OCI-LY1 (cell line): ENCODE data around the gene WDFY2.

Experiments
- H2AFZ ChIP-seq: fragments of 200-600 bp; sonication (generic), shearing (Covaris generic); 2 replicates; pipeline ENCODE4 v1.6.0; 2014; ENCODE audit warnings: antibody characterized with exemption, mild to moderate bottlenecking, low read length
- H3F3A ChIP-seq: fragments of 200-600 bp; sonication (generic), shearing (Covaris generic); 2 replicates; pipeline ENCODE4 v1.6.0; 2014; ENCODE audit warnings: mild to moderate bottlenecking, antibody characterized with exemption, low read length, moderate library complexity; ENCODE audit not compliant: insufficient read depth
- H3K27ac ChIP-seq: fragments of 200-600 bp; sonication (generic); 2 replicates; pipeline ENCODE4 v1.5.1; 2014; ENCODE audit warnings: low read length, mixed run types, mild to moderate bottlenecking, low read depth; ENCODE audit not compliant: poor library complexity, severe bottlenecking
- H3K27me3 ChIP-seq: fragments of 200-600 bp; sonication (generic); 2 replicates; pipeline ENCODE4 v1.6.0; 2014; ENCODE audit warnings: antibody characterized with exemption, mild to moderate bottlenecking, low read length, moderate library complexity; ENCODE audit not compliant: insufficient read depth
- H3K36me3 ChIP-seq: fragments of 200-600 bp; sonication (generic); 2 replicates; pipeline ENCODE4 v1.6.1; 2014; ENCODE audit warnings: mild to moderate bottlenecking, antibody characterized with exemption, low read length, moderate library complexity, mixed read lengths; ENCODE audit not compliant: insufficient read depth
- H3K4me1 ChIP-seq: fragments of 200-600 bp; sonication (generic); 2 replicates; pipeline ENCODE4 v1.5.1; 2014; ENCODE audit warnings: mild to moderate bottlenecking, low read length, moderate library complexity; ENCODE audit not compliant: insufficient read depth, severe bottlenecking
- H3K4me2 ChIP-seq: fragments of 200-600 bp; sonication (generic), shearing (Covaris generic); 2 replicates; pipeline ENCODE4 v1.6.1; 2014; ENCODE audit warnings: low read length
- H3K4me3 ChIP-seq: fragments of 200-600 bp; sonication (generic); 2 replicates; pipeline ENCODE4 v1.5.1; 2014; ENCODE audit warnings: low read length, low read depth, mild to moderate bottlenecking, mixed read lengths; ENCODE audit not compliant: poor library complexity, severe bottlenecking
- H3K79me2 ChIP-seq: fragments of 200-600 bp; shearing (Covaris generic); 2 replicates; pipeline ENCODE4 v1.6.1; 2016; ENCODE audit warnings: mixed run types, low read length, mixed read lengths; ENCODE audit not compliant: insufficient read depth
- H3K9ac ChIP-seq: fragments of 200-600 bp; sonication (generic), shearing (Covaris generic); 2 replicates; pipeline ENCODE4 v1.6.1; 2014; ENCODE audit warnings: mild to moderate bottlenecking, low read length, mixed read lengths
- H3K9me2 ChIP-seq: fragments of 200-600 bp; sonication (generic), shearing (Covaris generic); 2 replicates; pipeline ENCODE4 v1.6.1; 2014; ENCODE audit warnings: low read depth, mild to moderate bottlenecking, low read length, mixed read lengths
- H3K9me3 ChIP-seq: fragments of 200-600 bp; shearing (Covaris generic); 2 replicates; pipeline ENCODE4 v1.6.1; 2014; ENCODE audit warnings: low read length, mixed read lengths
- H4K20me1 ChIP-seq: fragments of 200-600 bp; sonication (generic), shearing (Covaris generic); 2 replicates; pipeline ENCODE4 v1.6.0; 2016; ENCODE audit warnings: mild to moderate bottlenecking, low read length; ENCODE audit not compliant: insufficient read depth
- CTCF ChIP-seq: fragments of 200-600 bp; sonication (generic), shearing (Covaris generic); IDR thresholded peaks from 2 replicates; pipeline ENCODE4 v1.5.1; 2017; ENCODE audit warnings: mild to moderate bottlenecking, antibody characterized with exemption, low read length, moderate library complexity, mixed read lengths
- EZH2 ChIP-seq: fragments of 200-600 bp; sonication (generic), shearing (Covaris generic); IDR thresholded peaks from 2 replicates; pipeline ENCODE4 v1.8.0; 2017; ENCODE audit warnings: borderline replicate concordance, mixed run types, mild to moderate bottlenecking, antibody characterized with exemption, low read length, moderate library complexity, mixed read lengths

The WDFY2 gene

DNA sequence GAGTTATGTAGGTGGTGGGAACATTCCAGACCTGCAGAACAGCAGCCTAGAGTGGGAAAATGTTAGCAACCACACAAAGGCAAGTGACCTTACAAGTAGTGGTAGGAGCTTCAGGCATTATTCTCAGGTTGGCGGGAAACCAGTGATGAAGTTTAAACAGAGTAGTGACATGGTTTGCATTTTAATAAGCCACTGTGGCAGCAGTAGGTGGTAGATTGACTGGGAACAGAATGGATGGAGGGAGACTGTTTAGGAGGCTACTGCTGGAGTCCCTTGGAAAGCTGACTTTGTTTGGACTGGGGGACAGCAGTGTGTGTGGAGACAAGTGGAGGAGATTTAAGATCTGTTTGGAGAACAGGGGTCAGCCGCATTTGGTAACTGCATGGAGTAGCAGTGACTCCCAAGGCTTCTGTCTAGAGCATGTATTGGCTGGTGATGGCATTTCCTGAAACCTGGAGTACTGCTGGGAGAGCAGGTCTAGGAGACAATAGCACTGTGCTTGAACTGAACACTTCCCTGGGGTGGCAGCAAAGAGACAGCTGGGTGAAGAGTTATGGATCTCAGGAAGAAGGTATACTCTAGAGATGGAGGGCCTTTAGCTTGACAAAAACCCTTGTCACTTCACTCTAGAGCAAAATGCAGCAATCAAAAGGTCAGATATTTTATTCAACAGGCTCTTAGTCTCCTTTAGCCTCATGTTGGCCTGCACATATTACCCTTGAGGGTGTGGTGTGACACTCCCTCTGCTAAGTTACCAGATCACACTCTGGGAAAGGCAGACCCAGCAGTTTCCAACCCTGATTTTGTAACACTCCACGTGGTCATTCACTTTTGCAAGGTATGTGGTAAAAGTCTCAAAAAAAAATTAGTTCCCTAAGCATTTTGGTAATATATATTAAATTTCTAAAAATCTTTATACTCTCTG is 149.4 kb downstream of the WDFY2 start:
- H3K9ac ChIP-seq, result no peak overlapping the region
- no peaks in the 10 kb centered on the region for H3K79me2 ChIP-seq
- no peak overlapping the region for H3K27ac ChIP-seq
- H3K9me2 ChIP-seq, result no peaks in the 10 kb centered on the region
- no peak overlapping the region for H3K4me3 ChIP-seq
- H4K20me1 ChIP-seq, result no peaks in the 10 kb centered on the region
- H3K4me2 ChIP-seq, result no peak overlapping the region
- no peaks in the 10 kb centered on the region for H3K27me3 ChIP-seq
- no peak for TF ChIP-seq CTCF
- TF ChIP-seq EZH2, result no peak
- no peak overlapping the region for H2AFZ ChIP-seq
- no peaks in the 10 kb centered on the region for H3F3A ChIP-seq
- no peaks in the 10 kb centered on the region for H3K9me3 ChIP-seq
- no peaks in the 10 kb centered on the region for H3K36me3 ChIP-seq
- no peaks in the 10 kb centered on the region for H3K4me1 ChIP-seq

DNA sequence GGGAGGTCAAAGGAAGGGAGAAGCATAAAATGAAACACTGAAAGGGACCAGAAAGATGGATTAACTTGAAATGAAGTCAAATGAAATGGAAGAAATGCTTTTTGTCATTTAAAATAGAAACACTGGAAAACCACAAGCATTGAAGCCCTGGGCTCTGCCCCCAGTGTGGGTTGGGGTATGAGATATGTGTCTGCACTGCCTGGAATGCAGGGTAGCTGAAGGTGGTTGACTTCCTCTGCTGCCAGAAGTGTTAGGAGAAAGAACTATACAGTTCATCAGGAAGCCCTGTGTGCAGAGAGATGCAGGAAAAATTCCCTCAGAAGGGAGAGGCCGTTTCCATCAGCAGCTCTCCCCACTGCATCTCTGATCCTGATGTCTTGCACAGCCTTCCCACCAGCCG is 150.5 kb downstream of the WDFY2 start:
- Histone ChIP-seq H3K4me2 (no peak overlapping the region), H2AFZ (no peak overlapping the region), H3K79me2 (no peaks in the 10 kb centered on the region), H3K9me2 (no peaks in the 10 kb centered on the region), H3F3A (no peaks in the 10 kb centered on the region), H3K9ac (no peak overlapping the region), H3K4me1 (no peaks in the 10 kb centered on the region), H3K27me3 (no peaks in the 10 kb centered on the region), H3K4me3 (no peak overlapping the region), H3K27ac (no peak overlapping the region), H3K9me3 (no peaks in the 10 kb centered on the region), H4K20me1 (no peaks in the 10 kb centered on the region), H3K36me3 (no peaks in the 10 kb centered on the region)
- TF ChIP-seq EZH2 (no peak), CTCF (no peak)

GRCh38 chr13:51737609-51738008 is 153.3 kb downstream of the WDFY2 start:
- Histone ChIP-seq H3K79me2 (no peaks in the 10 kb centered on the region), H3K27ac (no peak overlapping the region), H3K9ac (no peak overlapping the region), H3K36me3 (no peaks in the 10 kb centered on the region), H3K4me2 (no peak overlapping the region), H3K27me3 (no peaks in the 10 kb centered on the region), H3K9me2 (no peaks in the 10 kb centered on the region), H3F3A (no peaks in the 10 kb centered on the region), H3K9me3 (no peaks in the 10 kb centered on the region), H4K20me1 (no peaks in the 10 kb centered on the region), H3K4me1 (no peaks in the 10 kb centered on the region), H3K4me3 (no peak overlapping the region), H2AFZ (no peak overlapping the region)
- TF ChIP-seq CTCF (no peak), EZH2 (no peak)
